GM19463 (cell line): Measurements from ENCODE around the gene DLD.
A peak's percentile ranks its signal among the peaks of the same experiment; 100 is the strongest.
"Not testable (repeated sequence)": the region's sequence is repeated elsewhere in the genome, so short reads cannot be mapped to it uniquely, and the experiment has no call there.

Source experiments
- ATAC-seq: cut with Tn5 transposase; IDR thresholded peaks from one replicate; pipeline ENCODE4 v1.9.1; 2021; ENCODE audit warnings: mild to moderate bottlenecking, moderate library complexity; ENCODE audit not compliant: unreplicated experiment

The DLD gene, protein sequence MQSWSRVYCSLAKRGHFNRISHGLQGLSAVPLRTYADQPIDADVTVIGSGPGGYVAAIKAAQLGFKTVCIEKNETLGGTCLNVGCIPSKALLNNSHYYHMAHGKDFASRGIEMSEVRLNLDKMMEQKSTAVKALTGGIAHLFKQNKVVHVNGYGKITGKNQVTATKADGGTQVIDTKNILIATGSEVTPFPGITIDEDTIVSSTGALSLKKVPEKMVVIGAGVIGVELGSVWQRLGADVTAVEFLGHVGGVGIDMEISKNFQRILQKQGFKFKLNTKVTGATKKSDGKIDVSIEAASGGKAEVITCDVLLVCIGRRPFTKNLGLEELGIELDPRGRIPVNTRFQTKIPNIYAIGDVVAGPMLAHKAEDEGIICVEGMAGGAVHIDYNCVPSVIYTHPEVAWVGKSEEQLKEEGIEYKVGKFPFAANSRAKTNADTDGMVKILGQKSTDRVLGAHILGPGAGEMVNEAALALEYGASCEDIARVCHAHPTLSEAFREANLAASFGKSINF

DNA sequence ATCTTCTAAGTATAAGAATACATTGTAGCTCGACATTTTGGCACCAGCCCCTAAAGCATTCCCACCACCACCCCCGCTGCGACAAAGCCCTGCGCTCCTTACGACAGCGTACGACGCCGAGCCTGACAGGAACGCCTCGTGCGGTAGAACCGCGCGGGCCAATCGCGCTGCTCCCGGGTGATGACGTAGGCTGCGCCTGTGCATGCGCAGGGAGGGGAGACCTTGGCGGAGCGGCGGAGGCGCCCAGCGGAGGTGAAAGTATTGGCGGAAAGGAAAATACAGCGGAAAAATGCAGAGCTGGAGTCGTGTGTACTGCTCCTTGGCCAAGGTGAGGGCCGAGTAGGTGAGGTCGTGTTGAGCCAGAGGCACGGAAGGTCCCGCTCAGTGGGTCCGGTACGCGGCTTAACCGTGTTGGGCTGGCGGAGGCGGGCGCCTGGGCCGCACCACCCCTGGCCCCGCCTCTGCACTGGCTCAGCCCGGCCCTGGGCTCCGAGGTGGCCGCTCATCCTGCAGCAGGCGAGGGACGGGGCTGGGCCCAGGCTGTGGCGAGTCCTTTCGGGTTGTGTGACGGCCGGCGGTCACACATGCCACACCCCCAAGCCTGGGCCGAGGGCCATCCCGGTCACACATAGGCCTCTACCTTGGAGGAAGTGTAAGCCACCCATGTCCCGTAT, at the start of gene DLD:
Gene DLD (plus strand): TSS at position 222 of the 674 bp plus-strand sequence. CDS start 68 bp downstream, at position 290.
- ATAC-seq, result peak; percentile 98

DNA sequence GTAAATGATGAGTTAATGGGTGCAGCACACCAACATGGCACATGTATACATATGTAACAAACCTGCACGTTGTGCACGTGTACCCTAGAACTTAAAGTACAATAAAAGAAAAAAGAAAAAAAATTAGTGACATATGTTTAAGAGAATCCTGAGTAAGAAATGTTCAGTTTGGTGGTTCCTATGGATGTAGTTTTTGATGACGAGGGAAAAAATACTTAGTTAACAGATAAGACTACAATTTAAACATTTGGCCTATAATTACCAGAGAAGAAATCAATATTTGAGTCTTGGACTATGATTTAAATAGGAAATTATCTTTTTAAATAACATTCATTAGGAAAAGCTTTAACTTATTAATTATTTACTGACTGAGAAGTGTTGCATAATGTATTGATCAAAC, 48.8 kb upstream of the DLD start:
- no peak for ATAC-seq

DNA sequence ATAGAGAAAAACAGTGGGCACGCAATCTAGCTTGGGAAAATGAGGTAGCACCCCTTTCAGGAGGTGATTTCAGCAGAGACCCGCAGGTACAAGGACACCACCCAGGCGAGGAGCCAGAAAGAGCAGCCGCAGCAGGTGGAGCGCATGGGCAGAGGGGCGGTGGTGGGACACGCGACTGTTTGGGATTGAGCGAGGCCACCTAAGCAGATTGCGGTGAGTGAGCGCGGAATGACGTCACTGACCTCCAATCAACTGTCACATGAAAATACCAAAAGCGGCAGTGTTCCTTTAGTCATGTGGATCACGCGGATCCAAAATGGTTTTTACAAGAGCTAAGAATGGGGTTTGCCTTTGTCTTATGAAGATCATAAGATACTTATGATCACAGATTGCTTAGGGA, 47.8 kb upstream of the DLD start:
- no peak for ATAC-seq

DNA sequence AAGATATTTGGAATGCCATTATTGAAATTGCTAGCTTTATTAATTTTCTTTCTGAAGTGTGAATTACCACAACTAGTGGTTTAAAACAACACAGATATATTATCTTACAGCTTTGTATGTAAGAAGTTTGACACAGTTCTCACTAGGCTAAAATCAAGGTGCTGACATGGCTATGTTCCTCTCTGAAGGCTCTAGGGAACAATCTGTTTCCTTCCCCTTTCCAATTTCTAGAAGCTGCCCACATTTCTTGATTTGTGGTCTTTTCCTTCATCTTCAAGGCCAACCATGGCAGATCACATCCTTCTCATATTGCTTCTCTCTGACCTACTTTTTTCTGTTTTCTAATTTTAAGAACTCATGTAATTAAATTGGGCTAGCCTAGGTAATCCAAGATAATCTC, 44.7 kb upstream of the DLD start:
- no peak for ATAC-seq

DNA sequence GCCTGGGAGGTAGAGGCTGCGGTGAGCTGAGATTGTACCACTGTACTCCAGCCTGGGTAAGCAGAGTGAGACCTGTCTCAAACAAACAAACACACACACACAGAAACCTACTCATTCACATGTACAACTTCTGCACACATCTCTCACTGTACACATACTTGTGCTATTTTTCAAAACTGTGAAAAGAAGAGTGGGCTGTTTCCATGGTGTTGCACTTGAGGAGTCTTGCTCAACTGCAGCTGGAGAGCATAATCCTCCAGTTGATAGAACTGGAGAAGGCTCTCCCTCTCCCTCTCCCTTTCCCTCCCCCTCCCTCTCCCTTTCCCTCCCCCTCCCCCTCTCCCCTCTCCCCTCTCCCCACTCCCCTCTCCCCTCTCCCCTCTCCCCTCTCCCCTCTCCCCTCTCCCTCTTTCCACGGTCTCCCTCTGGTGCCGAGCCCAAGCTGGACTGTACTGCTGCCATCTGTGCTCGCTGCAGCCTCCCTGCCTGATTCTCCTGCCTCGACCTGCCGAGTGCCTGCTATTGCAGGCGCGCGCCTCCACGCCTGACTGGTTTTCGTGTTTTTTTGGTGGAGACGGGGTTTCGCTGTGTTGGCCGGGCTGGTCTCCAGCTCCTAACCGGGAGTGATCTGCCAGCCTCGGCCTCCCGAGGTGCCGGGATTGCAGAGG, 43.7 kb upstream of the DLD start:
- no peak for ATAC-seq

DNA sequence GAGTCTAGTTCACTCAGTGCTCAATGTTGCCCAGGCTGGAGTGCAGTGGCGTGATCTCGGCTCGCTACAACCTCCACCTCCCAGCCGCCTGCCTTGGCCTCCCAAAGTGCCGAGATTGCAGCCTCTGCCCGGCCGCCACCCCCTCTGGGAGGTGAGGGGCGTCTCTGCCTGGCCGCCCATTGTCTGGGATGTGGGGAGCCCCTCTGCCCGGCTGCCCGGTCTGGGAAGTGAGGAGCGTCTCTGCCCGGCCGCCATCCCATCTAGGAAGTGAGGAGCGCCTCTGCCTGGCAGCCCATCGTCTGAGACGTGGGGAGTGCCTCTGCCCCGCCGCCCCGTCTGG, 43.2 kb upstream of the DLD start:
- not testable (repeated sequence) for ATAC-seq

DNA sequence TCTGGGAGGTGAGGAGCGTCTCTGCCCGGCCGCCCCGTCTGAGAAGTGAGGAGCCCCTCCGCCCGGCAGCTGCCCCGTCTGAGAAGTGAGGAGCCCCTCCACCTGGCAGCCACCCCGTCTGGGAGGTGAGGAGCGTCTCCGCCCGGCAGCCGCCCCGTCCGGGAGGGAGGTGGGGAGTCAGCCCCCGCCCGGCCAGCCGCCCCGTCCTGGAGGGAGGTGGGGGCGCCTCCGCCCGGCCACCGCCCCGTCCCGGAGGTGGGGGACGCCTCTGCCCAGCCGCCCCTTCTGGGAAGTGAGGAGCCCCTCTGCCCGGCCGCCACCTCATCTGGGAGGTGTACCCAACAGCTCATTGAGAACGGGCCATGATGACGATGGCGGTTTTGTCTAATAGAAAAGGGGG, 42.8 kb upstream of the DLD start:
- not testable (repeated sequence) for ATAC-seq

DNA sequence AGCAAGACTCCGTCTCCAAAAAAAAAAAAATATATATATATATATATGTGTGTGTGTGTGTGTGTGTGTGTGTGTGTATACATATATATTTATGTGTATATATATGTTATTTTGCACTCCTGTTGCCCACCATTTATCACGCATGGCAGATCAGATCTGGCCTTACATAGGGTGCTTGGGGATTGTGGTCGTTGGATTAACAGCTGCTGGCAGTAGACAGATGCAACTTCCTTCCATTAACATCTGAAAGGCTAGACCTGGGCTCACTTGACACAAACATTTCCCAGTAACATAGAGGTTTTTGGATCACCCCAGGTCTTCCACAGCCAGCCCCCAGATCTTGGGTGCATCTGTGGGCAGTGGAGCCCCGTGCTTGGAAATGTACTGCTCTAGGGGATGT, 40.8 kb upstream of the DLD start:
- no peak for ATAC-seq

DNA sequence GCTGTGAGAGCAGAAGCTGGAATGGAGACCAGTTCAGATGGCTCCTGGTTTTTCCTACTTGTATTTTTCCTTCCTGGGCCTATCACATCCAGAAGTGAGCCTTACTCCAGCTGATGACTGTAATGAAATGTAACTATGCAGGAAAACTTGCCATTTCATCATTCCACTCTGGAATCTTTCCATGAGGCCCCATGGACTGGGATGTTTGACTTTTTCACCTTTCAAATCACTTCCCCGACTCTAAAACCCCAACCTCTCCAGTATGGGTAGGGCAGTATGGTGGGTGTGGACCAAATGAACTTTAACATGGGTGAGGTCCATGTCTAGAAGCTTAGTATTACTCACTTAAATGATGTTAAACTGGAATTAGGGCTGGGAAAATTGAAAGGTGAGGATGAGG, 40.3 kb upstream of the DLD start:
- no peak for ATAC-seq

DNA sequence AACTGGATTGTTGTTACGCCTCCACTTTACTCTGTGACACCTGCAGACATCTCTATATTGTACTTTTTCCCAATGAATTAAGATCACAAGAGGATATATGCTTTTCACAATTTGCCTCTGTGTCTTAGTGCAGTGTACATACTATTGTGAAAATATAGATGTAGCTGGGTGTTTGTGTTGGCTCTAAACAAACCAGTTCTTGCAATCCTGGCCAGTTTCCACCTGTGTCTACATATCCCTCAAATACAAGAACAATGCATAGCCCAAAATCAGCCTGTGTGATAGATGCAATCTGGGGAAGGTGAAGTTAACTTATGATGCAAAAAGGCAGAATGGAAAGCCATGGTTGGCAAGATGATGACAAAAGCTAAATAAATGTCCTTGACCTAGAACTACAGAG, 36.5 kb upstream of the DLD start:
- no peak for ATAC-seq

DNA sequence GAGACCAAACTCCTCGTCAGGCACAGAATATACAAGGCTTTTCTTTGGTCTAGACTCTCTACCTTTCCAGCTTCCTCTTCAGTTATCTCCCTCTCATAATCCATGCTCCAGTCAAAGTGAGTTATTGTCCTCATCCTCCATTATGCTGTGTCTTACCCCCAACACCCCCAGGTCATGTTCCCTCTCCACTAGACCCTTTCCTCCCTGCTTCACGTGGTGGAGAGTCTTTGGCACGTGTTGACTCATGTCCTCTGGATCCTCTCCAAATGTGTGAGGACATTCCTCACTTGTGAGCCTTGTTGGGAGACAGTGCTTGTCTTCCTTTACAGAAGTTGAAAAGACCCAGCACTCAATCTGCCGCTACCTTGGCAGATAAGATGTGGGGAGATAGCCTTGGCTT, 36.0 kb upstream of the DLD start:
- no peak for ATAC-seq

DNA sequence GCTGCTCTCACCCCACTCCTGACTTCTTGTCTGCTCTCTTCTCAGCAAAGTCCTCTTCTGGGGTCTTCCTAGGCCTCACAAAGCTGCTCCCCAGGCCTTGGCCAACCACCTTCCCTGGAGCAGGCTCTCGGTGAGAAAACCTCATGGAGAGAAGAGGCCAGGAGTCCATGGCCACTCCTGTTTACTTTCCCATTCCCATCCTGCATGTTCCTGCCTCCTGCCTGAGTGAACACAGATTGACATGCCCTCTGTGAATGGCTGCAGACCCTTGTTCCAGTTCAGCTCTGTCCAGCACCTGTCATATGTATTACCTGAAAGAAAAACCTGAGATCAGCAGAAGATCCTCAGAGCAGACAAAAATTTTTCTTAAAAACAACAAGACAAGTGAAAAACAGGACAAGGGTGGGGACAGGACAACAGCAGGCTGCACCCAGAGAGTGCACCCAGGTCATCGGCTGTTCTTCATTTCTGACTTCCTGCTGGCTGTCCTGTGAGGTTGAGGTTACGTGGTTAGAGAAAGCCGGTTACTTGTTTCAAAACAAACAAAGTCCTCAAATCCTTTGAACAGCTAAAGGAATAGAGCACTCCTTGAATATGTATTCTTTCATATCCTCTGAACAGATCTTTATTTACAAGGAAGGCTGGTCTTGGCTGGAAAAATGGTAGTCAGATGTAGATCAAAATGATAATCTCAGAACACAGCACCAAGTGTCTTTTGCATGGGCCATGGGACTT, 34.0 kb upstream of the DLD start:
- ATAC-seq, result no peak

DNA sequence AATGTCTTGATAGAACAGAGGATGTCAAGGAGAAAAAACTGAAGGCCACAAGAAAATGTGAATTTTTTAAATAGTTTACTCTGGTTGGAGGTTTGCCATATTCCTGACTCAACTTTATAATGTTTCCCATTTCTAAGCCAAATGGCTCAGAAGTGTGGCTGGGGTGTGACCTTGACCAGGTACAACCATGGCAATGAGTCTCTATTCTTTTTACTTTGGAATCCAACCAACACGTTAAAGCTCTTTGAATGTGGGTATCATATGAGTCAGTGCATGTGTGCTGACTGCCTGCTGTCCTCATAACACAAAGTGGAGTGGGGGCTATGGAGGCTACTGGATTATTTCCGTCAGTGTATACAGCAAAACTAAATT, 33.5 kb upstream of the DLD start:
- ATAC-seq, result no peak

DNA sequence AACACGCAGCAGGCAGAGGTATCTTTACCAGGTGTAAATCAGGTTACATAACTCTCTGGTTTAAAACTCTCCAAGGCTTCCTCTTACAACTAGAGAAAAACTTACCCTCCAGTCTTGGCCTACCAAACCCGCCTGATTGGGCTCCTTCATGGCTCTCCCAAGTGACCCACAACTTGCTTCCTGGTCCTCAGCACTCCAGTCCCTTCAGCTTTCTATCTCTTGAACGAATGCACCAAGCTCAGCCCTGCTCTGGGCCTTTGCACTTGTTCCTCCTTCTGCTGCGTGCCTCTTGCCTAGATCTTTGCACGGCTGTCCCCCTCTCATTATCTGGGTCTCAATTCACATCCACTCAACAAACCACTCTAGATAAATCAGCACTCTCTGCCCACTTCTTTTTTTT, 32.7 kb upstream of the DLD start:
- ATAC-seq, result no peak

DNA sequence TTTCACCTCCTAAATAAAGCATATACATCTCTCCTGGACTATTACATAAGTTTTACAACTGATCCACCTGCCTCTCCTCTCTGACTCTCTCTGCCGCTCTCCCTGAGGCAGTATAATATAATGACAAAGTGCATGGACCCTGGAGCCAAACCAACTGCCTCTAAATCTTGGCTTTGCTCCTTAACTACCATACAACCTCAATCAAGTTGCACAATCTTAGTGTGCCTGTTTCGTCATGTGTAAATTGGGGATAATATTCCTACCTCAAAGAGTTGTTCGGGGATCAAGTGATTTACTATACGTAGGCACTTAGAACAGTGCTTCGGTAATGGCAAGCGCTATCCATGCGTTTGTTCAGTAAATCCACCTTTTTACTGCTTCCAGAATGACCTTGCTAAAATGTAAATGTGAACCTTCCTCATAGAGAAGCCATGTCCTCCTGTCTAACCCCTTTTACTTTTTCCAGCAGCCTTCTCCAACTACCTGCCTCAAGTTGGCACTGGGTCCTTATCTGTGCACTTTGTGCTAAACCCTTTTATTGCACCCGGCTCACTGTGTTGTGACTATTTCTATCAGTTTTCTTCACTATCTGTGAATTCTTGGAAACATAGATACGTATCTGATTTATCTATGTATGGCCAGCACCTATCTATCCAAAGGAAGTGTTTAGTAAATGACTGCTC, 30.6 kb upstream of the DLD start:
- no peak for ATAC-seq

DNA sequence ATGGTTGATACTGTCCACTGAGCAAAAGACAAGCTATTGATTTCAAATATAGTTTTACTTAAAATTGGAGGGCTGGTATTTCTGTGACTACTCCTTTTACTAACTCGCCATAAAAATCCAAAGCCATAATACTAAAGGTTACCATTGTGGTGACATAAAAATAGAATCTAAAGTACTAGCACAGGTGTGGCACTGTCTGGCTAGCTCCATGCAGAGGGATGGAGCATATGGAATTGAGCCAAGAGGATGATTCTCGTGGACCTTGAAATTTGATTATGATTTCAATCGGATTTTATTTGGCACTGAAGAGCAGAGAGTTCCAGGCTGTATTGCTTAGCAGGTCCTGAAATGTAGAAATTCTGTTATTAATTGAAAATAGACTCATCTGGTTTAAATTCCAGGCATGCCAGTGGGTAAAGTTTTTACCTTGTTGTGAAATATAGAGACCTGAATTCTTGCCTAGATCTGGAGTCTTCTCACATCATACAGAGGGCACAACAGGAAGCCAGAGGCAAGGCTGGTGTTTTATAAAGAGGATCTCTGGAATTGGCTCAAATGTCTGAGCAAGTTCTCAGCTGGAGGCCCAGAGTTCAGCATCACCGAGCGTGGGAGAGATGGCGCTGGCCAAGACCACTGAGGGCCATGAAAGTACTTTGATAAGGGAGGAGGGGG, 29.9 kb upstream of the DLD start:
- no peak for ATAC-seq

DNA sequence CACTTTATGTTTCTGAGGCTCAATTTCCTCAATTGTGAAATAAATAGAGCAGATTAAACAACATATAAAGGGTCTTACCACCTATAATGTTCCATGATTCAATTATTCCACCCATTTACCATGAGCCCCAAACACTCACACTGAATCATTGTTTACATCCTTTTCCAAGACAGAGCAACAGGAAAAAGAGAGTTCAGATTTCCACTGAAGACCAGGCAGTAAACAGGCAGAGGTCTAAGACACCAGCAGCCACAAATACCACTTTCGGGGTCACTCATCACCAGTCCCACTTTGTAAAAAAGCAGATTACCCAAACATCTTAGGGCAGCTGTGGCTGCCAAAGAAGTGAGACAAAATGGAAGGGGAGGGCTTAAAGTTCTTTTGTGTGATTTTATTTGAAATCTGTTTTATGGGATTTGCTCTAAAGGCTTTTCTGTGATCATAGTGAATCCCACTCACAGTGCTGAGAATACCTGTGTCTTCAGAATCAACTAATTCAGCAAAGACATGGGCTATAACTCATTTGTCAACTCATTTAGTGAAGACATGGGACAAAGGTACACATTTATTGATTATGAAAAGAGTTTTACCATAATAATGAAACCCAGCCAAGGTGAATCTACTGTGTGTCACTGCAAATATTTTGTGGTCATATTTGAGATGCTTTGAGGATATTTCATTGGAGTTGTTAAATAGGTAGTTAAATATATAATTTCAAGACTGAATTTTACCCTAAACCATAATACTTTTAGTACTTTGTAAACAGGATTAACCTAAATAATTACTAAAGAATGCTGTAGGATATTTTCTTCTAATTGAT, 24.8 kb upstream of the DLD start:
- ATAC-seq, result no peak

DNA sequence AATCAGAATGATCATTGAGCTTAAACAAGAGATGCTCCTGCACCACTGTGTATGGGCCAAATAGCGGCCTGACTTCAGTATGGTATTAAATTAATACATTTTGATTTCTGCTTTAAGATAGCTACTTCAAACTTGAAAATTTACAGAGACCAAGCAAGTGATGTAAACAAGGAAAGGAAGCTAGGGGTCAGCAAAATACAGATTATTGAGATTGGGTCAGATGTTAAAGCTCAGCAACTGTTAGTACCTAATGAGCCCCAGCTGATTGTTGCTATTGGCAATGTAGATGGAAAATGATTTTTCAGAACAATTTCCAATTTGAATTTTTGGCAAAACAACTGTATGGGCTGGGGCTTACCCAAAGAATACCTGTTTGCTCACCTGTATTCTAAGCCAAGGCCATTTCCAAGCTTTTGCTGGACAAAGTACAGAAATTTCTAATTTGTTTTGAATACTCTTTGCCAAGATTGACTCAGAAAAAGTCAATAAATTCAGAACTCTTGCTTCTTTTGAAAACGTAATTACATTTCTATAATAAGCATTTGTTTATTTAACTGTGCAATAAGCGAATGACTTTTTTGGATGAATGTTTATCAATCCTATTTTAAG, 23.0 kb upstream of the DLD start:
- no peak for ATAC-seq

DNA sequence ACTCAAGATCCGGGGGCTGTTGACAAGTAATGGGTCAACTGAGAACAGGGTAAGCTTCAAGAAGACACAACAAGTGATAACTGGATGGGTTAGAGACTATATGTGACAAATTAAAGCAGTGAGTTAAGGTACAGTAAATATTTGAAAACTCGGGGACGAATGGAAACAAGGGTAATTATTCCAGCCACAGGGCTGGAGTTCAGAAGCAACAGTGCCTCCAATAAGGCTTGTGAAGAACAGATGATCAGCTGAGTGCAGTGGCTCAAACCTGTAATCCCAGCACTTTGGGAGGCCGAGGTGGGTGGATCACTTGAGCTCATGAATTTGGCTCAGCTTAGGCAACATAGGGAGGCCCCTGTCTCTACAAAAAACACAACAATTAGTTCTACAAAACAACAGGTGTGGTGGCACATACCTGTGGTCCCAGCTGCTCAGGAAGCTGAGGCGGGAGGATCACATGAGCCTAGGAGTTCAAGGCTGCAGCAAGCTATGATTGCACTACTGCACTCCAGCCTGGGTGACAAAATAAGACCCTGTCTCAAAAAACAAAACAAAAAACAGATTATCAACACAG, 20.5 kb upstream of the DLD start:
- no peak for ATAC-seq
